NCI-H345 (cell line): ENCODE measurements around the gene STK36.
A peak's percentile ranks its signal among the peaks of the same experiment; 100 is the strongest.

Experiments used
- DNase-seq: peaks from one replicate; lab custom pipeline; 2025; lab: John Stamatoyannopoulos, UW

Gene STK36

DNA sequence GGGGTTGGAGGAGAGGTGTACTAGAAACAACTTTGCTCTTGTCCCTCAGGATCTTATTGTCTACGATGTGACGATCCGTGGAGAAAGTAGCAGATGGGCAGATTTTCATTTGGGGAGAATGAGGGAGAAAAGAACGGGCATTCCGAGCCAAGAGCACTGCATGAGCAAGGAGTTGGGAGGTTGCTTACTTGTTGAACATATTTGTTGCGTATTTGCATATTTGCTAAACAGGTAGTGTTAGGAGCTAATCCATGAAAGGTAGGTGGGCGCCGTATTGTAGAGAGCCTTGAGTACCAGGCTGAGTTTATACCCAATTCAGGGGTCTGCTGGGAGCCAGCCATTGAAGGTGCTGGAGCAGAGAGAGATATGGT is 11.9 kb upstream of the STK36 start:
- no peak for DNase-seq

DNA sequence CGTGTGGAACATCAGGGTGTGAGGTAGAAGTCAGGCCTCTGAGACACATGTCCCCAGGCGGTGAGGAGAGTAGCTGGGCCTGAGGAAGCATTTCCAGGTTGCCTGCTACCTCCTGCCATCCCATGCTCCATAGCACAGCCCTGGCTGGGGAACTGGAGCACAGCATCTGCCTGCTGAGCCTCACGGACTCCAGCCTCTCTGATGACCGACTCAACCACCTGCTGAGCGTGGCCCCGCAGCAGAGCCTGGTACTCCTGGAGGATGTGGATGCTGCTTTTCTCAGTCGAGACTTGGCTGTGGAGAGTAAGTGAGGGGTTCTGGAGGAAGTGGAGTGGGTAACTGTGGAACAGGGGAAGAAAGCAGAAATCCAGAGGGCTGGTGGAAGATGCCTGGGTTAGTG is 9.5 kb upstream of the STK36 start:
- no peak for DNase-seq

DNA sequence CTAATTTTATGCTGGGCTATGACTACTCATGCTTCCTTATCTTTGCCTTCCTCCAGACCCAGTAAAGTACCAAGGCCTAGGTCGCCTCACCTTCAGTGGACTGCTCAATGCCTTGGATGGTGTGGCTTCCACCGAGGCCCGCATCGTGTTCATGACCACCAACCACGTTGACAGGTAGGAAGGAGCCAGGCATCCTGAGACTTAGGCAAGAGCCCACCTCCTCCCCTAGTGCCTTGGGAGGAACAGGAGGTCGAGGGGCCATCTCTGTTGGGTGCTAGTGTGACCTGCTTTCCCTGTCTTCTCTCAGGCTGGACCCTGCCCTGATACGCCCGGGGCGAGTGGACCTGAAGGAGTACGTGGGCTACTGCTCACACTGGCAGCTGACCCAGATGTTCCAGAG is 9.1 kb upstream of the STK36 start:
- DNase-seq, result no peak

DNA sequence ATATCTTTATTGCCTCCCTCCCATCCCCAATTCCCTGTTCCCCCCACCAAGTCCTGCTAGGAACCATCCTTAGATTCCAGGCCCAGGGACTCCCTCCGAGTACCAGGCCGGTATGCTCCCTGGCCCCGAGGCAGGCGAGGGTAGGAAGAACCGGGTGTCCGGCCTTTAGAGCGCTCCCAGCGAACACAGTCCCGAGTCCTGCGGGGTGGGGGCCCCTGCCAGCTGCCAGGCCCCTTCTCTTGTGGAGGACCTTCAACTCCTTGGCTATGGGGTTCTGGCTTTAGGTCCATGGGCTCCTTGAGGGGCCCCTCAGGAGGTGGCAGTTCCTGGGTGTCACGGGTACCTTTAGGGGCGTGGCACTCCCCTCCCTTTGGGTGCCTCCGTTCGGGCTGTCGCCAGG is 8.0 kb upstream of the STK36 start:
- DNase-seq, result no peak

GRCh38 chr2:218664653-218665052 is 7.2 kb upstream of the STK36 start:
- no peak for DNase-seq

DNA sequence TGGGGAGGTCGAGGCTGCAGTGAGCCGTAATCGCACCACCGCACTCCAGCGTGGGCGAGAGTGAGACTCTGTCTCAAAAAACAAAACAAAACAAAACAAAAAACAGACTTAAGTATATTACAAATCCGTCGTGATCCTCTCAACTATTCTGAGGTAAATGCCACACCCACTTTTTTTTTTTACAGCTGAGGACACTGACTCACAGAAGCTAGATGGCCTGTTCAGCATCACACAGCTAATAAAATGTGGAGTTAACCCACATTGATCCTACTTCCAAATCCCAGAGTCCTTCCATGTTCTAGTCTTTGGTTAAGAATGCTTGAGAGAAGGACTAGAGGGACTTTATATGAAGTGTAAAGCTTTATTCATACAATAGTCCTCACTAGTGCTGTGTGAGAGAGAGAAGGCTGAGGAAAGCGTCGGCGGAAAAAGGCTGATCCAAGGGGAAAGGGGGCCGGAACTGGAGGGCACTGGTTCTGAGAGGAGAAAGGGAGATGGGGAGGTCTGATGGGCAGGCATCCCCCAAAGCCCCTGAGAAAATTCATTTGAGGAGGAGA is 711 bp upstream of the STK36 start:
- peak; percentile 38 for DNase-seq

DNA sequence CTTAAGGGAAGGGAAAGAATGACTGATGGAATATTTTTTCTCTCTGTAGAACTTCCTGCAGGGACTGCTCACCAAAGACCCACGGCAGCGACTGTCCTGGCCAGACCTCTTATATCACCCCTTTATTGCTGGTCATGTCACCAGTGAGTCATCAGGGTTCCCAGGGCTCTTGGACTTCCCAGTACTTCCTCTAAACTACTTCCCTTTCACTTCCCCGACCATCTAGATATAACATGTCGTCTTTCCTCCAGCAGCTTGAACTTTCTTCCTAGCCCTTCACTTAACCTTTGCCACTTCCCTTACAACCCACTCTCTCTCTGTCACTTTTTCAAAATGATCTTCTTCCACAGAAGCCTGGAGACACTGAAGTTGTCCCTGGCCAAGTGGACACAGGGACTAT is 7.2 kb downstream of the STK36 start:
- no peak for DNase-seq

DNA sequence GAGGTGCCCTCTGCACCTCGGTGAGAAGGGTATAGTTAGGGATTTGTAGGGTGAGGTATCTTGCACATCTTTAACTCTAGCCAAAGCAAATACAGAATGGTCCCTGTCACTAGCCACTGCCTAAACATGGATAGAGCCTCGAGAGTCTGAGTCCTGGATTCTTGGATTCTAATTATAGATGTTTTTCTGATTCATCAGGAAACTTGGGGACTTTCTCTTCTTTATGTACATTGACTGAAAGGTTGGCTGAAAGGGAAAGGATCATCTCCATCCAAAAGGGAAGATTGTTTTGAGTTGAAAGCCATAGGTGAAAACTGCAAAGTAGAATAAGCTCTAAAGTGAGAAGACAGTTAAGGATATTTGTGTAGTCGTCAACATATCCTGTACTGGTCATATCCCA is 8.2 kb downstream of the STK36 start:
- DNase-seq, result no peak

DNA sequence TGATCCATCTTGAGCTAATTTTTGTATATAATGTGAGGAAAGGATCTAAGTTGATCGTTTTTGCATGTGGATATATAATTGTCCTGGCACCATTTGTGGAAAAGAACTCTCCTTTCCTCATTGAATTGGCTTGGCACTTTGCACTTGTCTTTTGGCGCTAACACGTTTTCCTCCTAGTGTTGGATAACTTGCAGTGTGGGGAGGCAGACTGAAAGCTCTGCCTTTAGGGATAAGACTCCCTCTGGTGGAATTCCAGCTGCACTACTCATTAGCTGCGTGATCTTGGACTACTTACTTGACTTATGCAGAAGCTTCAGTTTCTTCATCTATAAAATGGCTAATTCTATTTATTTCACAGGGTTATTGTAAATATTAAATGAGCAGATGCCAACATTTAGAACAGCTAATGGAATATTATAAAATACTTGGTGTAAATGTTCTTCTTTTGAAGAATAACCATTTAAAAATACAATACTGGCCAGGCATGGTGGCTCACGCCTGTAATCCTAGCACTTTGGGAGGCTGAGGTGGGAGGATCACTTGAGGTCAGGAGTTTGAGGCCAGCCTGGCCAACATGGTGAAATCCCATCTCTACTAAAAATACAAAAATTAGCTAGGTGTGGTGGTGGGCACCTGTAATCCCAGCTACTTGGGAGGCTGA is 15.6 kb downstream of the STK36 start:
- peak; percentile 51 for DNase-seq

- DNase-seq, result no peak
These were observed 19.3 kb downstream of the STK36 start for GRCh38 chr2:218691234-218691633.

DNA sequence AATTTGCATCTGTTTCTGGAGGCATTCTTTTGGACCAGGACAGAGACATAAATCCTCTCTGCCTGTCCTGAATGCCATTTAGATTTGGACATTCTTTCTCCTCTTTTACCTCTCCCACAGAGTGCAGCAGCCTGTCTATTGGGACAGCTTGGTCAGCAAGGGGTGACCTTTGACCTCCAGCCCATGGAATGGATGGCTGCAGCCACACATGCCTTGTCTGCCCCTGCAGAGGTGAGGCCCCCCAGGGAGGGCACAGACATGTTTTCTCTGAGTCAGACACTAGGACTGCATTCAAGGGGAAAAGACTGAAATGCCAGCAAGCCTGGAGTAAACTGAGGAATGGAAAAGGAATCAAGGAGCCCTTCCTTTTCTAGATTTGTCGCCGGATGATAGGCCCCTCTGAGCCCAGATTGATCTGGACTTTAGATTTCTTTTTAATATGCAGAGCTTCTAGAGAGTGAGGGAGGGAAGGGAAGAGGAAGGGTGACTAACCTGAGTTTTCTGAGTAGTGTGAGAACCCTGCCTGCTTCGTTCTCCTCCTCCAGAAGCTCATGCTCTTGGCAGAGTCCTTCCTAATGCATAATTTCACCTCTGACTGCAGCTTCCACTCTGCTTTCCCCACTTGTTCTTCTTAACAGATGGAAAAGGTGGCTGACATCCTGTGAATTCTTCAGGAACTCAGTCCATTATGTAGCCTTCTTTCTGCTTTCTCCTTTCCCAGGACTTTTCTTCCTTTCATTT is 22.7 kb downstream of the STK36 start:
- no peak for DNase-seq

DNA sequence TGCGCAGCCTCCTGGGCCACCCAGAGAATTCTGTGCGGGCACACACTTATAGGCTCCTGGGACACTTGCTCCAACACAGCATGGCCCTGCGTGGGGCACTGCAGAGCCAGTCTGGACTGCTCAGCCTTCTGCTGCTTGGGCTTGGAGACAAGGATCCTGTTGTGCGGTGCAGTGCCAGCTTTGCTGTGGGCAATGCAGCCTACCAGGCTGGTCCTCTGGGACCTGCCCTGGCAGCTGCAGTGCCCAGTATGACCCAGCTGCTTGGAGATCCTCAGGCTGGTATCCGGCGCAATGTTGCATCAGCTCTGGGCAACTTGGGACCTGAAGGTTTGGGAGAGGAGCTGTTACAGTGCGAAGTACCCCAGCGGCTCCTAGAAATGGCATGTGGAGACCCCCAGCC is 27.0 kb downstream of the STK36 start:
- no peak for DNase-seq

DNA sequence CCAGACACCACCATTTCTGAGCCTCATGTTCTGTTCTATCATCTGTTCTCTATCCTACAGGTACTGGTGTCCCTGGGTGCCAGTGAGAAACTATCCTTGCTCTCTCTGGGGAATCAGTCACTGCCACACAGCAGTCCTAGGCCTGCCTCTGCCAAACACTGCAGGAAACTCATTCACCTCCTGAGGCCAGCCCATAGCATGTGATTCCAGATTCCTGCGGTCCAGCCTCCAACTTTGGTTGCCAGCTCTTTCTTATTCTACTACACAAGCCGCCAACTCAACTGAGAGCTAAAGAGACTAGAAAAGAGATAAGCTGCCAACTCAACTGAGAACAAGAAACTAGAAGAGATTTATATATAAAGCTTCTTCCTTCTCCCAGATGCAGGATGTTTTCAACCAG is 29.9 kb downstream of the STK36 start:
- DNase-seq, result no peak

DNA sequence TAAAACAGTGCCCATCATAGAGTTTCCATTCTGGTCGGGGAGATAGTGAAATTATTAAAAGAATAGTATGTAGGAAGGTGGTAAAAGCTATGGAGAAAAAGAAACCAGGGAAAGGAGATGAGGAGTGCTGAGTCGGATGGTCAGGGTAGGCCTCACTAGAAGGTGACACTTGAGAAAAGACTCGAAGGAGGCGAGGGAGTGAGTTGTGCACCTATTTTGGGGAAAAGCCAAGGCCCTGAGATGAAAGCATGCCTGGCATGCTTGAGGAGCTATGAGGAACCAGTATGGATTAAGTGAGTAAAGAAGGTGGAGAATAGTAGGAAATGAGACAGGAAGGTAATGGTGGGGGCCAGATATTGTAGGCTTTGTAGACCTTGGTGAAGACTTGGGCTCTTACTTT is 31.5 kb downstream of the STK36 start:
- no peak for DNase-seq

- DNase-seq, result no peak
These were observed 36.2 kb downstream of the STK36 start for GRCh38 chr2:218708086-218708485.

GRCh38 chr2:218709908-218710307 is 38.0 kb downstream of the STK36 start:
- DNase-seq, result no peak

- no peak for DNase-seq
These were observed 38.4 kb downstream of the STK36 start for GRCh38 chr2:218710334-218710686.

GRCh38 chr2:218710687-218711549 is 39.0 kb downstream of the STK36 start, which contains the start of gene TTLL4:
TSS of gene TTLL4 (plus strand) at chr2:218710835. CDS start at chr2:218737677, 26,842 bp downstream.
- peak; percentile 96 for DNase-seq

DNA sequence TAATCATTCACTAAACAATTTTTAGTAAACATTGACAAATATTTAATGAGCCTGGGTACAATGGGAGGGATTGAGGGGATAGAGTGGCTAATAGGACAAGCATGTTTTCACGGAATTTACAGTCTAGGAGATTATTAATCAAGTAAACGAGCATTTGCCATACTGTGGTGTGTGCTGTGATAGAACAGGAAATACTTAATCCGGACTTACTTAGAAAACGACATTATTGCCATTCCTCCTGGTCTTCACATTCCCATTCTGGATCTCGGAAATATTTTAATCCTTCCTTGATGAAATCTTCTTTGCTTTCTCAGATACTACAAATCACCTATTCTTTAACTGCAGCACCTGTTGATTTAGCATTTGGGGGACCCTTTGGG is 39.7 kb downstream of the STK36 start:
- no peak for DNase-seq

GRCh38 chr2:218713922-218714321 is 42.0 kb downstream of the STK36 start:
- no peak for DNase-seq

DNA sequence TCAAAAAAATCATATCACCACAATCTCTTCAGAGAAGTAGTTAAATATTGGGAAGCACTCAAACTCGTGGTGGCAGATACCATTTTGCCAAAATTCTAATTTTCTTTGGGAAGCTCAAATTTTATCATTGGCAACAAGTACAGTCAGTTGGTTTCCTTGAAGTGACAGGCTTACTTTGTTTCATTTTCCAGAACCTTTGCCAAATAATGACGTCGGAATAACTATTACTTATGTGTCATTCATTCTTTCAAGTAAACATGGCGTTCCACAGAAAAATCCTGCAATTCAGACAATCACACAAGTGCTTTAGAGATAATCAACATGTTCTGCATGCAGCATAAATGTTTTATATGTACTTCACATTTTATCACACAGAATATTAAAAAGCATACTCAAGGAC is 44.2 kb downstream of the STK36 start:
- DNase-seq, result no peak

- DNase-seq, result no peak
These were observed 45.4 kb downstream of the STK36 start for GRCh38 chr2:218717262-218717661.

DNA sequence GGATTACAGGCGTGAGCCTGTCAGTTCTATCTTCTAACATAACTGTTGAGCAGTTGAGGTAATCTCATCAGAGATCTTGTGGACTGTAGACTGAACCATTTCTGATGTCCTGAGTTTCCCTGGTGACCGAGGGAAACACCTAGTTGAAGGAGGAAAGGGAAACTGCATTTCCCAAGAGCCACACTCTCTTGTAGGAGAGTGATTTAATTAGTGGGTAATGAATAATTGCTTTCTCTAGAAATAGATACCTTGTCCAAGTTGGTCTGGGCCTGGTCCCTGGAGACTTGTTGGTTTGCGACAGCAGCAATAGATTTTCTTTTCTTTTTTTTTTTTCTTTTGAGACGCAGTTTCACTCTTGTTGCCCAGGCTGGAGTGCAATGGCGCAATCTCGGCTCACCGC is 46.2 kb downstream of the STK36 start:
- no peak for DNase-seq
